ENCODE measurements around the gene MGMT.

DNA sequence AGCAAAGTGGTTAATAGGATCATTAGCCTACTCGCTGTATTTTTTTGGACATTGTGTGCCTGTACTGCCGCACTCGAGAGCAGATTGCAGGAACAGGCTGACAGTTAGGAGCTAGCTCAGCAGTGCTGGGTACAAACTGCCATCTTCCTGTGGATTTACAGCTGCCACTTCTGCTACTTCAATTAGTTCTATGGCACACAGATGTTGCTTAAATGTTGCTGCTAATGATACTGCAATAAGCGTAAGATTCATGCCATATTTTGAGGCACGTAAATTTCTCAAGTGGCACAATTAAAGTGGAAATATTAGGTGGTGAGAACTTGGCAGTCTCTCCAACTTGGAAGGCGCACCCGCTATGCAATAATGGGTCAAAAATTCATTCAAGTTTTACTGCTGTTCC is 325.1 kb downstream of the MGMT start:
- TF ChIP-seq, protein P1, sequence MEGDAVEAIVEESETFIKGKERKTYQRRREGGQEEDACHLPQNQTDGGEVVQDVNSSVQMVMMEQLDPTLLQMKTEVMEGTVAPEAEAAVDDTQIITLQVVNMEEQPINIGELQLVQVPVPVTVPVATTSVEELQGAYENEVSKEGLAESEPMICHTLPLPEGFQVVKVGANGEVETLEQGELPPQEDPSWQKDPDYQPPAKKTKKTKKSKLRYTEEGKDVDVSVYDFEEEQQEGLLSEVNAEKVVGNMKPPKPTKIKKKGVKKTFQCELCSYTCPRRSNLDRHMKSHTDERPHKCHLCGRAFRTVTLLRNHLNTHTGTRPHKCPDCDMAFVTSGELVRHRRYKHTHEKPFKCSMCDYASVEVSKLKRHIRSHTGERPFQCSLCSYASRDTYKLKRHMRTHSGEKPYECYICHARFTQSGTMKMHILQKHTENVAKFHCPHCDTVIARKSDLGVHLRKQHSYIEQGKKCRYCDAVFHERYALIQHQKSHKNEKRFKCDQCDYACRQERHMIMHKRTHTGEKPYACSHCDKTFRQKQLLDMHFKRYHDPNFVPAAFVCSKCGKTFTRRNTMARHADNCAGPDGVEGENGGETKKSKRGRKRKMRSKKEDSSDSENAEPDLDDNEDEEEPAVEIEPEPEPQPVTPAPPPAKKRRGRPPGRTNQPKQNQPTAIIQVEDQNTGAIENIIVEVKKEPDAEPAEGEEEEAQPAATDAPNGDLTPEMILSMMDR (IDR thresholded peaks at IDR 0.05), result no peak
- TF ChIP-seq POLR2A (IDR thresholded peaks at IDR 0.05), result no peak
